C4-2B (cell line): ENCODE data around the gene ANKH.
"Not testable (repeated sequence)": the region's sequence is repeated elsewhere in the genome, so short reads cannot be mapped to it uniquely, and the experiment has no call there.

Experiments used
- ZFX ChIP-seq: fragments of 450-650 bp; IDR thresholded peaks from 2 replicates; pipeline ENCODE4 v1.6.1; 2017
- TF ChIP-seq, protein P1 (sequence below): fragments of 450-650 bp; conservative IDR thresholded peaks from 2 replicates; pipeline ENCODE4 v1.5.1; 2017; ENCODE audit warnings: mild to moderate bottlenecking

DNA sequence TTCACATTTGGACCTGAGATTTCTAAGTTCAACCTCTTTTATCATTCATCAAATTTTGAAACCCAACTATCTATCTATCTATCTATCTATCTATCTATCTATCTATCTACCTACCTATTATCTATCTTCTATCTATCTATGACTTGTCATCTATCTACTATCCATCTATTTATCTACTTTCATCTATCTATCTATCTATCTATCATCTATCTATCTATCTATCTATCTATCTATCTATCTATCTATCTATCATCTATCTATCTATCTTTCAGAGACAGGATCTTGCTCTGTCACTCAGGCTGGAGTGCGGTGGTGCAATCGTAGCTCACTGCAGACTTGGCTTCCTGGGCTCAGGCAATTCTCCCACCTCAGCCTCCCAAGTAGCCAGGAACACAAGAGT, 47.5 kb upstream of the ANKH start:
- TF ChIP-seq, protein P1, sequence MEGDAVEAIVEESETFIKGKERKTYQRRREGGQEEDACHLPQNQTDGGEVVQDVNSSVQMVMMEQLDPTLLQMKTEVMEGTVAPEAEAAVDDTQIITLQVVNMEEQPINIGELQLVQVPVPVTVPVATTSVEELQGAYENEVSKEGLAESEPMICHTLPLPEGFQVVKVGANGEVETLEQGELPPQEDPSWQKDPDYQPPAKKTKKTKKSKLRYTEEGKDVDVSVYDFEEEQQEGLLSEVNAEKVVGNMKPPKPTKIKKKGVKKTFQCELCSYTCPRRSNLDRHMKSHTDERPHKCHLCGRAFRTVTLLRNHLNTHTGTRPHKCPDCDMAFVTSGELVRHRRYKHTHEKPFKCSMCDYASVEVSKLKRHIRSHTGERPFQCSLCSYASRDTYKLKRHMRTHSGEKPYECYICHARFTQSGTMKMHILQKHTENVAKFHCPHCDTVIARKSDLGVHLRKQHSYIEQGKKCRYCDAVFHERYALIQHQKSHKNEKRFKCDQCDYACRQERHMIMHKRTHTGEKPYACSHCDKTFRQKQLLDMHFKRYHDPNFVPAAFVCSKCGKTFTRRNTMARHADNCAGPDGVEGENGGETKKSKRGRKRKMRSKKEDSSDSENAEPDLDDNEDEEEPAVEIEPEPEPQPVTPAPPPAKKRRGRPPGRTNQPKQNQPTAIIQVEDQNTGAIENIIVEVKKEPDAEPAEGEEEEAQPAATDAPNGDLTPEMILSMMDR, result not testable (repeated sequence)
- TF ChIP-seq ZFX, result not testable (repeated sequence)
